ENCODE results near the gene PIP5KL1.
A peak's percentile ranks its signal among the peaks of the same experiment; 100 is the strongest.

Gene PIP5KL1, protein sequence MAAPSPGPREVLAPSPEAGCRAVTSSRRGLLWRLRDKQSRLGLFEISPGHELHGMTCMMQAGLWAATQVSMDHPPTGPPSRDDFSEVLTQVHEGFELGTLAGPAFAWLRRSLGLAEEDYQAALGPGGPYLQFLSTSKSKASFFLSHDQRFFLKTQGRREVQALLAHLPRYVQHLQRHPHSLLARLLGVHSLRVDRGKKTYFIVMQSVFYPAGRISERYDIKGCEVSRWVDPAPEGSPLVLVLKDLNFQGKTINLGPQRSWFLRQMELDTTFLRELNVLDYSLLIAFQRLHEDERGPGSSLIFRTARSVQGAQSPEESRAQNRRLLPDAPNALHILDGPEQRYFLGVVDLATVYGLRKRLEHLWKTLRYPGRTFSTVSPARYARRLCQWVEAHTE

DNA sequence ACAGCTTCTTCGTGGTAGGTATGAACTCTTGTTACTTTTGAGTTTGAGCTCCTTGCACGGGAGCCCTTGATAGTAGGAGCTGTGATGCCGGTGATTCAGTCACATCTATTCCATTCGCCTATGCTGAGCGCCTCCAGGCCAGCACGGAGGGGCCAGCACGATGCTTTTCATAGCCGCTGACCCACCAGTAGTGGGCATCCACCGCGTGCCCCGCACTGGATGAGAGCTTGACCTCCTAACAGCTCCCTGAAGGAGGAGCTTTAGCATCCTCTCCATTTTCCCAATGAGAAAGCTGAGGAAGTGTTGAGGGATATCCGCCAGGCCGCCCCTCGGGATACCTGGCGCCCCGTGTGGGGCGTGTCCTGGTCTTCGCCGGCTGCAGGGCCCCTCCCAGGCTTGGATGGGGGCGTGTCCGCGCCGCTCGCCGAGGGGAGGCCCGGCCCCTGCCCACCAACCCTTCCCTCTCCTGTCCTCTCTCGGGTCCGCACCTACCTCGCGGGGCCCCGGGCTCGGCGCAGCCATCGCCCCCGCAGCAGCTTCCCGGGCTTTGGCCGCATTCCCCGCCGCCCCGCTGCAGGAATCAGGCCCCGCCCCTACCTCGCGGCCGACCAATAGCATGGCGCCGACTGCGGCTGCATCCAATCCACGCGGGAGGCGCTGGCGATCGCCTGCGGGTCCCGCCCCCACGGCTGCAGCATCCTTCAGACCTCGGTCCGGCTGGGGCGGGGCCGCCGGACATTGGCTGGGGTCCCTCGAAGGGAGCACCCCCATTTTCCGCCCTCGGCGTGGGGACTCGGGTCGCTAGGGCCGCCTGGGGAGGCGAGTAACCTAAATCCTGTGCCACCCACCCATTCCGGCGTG is at the start of gene PIP5KL1:
TSS of gene PIP5KL1 (minus strand) at position 547 of the 861 bp plus-strand sequence. CDS start at position 522, 25 bp downstream.
- peak; percentile 92 for DNase-seq

DNA sequence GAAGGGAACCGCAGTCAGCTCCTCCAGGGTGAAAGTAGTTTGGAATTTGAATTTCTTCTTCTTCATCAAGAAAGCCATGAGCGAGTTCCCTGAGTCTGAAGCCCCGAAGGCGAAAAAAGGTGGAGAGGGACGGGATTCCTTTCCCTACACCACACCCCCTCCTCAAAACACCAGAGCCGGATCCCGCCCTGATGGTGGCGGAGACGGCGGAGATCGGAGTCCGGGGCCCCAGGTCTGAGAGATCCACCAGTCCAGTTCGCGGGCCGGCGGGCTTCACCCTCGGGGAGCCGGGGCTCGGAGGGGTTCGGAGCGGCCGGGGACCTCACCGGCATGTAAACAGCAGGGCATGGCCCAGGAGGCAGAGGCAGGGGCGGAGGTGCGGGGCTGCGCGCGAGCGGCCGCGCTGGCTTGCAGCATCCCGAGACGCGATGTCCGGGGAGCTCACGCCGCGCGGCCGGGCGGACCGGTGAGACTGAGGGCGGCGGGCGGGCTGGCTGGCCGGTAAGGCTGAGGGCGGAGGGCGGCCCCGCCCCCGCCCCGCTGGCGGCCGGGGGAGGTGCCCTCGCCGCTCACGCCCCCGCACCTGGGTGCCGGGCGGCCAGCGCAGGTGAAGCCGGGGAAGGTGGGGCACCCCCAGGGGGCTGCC is 49.6 kb upstream of the PIP5KL1 start:
- peak; percentile 74 for DNase-seq

DNA sequence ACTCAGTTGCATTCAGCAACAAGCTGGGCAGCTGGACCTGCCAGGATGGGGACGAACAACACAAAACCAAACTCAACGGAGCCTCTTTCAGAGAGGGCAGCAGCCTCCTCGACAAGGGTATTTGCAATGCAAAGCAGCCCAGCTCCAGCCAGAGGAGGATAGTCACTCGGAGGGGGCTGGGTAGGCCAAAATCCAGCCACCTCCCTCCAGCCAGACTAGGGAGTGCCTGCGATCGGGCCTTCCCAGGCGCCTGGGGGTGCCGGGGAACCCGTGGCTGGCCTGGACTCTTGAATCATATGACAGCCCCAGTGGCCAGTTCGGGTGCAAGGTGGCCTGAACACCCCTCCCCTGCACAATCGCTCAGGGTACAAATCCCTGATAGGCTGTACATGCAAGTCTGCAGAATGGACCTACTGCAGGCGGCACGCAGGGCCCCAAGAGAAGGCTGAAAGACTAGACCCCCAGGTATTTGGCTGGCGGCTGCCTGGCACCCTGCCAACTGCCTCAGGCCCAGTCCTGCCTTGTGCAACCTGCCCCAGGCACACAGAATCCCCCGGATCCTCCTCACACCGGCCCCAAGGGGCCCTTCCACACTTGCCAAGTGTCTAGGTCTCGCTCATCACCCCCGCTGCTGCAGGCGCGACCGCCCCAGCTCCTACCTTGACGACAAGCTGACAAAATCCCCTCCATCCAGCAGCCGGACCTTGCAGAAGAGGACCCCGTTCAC is 48.9 kb upstream of the PIP5KL1 start:
- peak; percentile 75 for DNase-seq

DNA sequence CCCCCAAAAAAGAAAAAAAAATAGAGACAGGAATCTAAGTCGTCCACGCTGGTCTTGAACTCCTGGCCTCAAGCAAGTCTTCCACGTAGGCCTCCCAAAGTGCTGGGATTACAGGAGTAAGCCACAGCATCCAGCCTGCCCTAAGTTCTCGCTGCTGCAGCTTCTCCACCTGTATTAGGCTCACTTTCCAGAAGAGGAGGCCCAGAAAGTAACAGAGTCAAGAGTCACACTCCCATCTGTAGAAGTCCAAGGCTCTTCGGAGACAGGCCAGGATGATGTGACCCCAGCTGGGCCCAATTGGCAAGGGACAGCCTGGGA is 48.4 kb upstream of the PIP5KL1 start:
- no peak for DNase-seq

DNA sequence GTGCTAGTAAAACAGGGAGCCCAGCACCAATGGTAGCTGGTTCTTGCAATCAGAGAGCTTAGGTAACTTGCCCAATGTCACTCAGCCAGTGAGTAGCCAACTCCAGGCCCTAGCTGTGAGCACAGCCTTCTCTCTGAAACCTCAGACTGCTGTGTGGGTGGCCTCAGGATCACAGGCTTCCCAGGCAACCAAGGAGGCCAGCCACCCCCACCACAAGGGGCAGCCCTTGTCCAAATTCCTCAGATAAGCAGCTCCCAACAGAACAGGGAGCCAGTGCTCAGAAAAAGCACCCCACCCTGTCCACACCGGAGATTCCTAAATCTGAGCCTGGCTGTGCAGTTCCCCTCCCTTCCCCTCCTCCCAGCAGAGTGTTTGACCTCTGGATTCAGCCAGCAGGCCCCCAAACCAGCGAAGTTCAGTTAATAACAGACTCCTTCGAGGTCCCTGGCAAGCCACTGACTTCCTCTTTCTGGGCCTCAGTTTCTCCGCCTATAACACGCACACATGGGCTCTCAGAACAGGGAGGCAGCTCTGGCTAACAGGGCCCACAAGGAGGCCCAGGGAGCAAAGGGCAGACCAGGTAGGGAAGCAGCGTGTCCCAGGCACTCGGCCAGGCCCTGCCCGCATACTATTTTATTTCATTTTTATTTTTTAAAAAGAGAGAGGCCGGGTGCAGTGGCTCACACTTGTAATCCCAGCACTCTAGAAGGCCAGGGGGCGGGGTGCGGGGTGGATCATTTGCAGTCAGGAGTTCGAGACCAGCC is 47.5 kb upstream of the PIP5KL1 start:
- peak; percentile 40 for DNase-seq

DNA sequence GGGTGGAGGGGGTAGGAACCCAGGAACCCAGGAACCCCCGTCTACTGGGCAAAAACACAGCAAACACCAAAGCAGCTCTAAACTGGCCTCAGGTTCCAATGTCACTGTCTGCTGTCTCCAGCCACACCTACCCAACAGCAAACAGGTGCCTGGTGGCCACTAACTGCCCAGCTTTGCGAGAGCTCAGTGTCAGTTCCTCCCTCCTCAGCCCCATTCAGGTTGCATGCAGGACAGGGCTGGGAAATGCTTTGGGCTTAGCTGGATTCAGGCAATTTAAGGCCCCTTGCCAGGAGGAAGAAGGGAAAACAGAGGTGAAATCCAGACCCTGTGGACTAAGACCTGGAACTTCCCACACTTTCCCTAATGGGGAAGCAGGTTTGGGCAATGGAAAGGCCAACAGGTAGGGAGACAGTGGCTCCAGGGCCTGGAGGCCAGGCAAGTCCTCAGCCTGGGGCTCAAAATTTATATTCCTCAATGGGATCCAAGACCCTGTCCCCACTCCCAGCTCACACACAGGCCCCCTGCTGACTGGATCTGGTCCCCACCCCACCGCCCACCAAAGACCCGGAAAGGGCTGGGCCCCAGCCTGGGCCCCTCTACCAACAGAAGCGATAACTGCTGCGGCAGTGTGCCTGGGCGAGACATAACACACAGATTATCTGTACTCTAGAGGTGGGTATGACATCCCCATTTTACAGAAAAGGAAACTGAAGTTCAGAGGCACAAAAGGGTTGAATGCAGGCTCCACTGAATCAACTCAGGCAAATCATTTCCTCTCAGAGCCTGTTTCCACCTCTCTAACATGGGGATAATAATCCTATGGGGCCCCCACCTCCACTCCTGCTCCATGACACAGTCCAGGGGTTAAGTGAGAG is 46.7 kb upstream of the PIP5KL1 start:
- no peak for DNase-seq

DNA sequence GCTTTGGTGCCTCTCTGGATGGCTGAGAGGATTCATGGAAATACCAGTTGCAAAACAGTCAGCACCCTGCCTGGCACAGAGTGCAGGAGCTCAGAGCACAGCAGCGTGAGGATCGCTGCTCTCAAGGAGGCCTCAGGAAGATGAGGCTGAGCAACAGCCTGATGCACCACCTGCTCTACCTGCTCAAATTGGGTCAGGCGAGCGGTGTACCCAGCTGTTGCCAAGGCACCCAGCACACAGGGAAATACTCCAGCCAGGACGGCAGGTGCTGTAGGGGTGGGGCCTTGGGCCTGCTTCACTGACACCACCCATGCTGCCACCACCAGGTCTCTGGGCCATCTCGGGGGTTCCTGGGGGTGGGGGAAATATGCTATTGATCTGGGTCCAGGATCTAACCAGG is 45.9 kb upstream of the PIP5KL1 start:
- no peak for DNase-seq

DNA sequence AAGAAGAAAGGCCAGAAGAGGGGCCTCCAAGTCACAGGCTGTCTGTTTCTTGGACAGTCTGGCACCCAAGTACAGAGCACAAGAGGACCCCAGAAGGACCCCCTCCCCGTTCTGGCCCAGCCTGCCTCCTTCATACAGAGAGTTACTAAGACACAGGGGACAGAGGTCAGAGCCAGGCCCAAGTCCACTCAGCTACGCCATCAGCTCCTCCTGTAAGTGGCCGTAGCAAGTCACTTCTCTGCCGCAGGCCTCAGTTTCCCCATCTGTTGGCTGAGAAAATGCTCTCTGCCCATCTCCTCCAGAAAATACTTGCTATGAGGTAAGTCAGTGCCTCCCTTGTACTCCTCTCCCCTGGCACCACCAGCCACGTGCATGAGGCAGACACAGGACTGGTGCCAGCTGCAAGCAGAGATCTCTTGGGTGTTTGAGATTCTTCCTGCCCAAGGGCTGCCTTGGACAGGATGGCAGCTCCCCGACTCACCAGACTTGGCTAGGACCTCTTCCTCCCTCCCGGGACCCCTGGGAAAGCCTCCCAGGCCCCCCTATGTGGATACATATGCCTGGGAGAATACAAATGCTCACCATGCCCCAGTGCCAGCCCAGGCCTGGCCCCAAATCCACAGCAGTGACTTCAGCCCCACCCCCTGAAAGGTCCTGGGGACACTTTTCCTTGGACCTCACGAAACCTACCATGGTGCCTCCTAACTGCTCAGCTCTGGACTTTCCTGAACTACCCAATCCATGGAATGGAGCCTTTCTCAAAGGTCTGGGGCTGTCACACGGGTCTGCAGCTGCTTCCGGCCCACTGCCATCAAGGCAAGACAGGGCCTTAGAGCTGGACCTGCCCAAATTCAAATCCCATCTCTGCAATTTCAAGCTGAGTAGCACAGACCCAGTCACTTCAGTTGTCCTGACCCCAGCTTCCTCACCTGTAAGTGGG is 45.1 kb upstream of the PIP5KL1 start:
- no peak for DNase-seq

DNA sequence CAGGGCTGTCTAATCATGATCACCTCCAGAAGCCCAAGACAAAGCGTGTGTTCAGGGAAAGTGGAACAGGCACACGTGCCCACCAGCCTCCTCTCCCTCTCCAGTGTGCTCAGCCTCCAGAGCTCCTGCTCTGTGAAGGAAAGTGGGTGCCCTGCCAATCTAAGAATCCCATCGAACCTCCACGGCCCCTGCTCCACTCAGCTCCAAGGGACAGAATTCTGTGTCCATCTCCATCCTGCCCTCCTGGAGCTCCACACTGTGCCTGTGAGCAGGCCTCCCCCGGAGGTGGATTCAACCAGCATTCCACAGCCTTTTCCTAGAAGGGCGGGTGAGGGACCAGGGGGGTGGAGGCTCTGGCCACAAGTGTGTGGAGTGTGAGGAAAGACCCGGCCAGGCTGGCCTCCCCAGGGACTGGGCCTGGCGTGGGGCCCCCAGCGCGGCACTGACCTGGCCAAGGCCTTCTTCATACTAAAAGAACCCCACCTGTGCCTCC is 44.2 kb upstream of the PIP5KL1 start:
- peak; percentile 54 for DNase-seq

DNA sequence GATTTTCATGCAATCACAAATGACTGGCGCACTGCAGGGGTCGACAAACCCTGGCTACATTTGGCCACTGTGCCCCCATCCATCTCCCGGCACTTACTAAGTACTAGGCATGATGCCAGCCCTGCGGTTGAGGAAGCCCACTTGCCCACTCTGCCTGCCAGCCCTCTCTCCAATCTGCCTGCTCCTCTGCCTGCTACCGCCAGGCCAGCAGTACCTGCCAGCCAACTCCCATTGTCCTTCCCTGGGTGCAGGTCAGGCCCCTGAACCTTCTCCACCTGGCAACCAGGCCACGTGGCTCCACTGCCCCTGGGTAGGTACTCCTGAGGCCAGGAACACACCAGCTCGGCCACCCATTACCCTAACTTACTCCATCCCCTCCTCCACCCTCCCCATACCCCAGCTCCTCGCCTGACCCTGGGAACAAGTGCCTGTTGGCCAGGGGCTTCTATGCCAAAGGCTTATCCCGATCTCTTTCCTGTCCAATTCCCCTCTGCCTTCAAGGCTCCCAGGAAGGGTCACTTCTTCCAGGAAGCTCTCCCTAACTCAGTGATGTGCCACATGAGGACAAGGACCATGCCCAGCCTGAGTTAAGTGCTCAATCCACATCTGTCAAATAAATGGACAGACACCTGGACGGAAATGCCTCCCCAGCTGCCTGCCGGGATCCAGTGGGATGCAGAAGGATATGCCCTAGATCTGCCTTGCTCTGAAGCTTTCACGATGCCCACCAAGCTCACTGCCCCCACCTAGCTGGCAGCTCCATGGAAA is 43.6 kb upstream of the PIP5KL1 start:
- no peak for DNase-seq

DNA sequence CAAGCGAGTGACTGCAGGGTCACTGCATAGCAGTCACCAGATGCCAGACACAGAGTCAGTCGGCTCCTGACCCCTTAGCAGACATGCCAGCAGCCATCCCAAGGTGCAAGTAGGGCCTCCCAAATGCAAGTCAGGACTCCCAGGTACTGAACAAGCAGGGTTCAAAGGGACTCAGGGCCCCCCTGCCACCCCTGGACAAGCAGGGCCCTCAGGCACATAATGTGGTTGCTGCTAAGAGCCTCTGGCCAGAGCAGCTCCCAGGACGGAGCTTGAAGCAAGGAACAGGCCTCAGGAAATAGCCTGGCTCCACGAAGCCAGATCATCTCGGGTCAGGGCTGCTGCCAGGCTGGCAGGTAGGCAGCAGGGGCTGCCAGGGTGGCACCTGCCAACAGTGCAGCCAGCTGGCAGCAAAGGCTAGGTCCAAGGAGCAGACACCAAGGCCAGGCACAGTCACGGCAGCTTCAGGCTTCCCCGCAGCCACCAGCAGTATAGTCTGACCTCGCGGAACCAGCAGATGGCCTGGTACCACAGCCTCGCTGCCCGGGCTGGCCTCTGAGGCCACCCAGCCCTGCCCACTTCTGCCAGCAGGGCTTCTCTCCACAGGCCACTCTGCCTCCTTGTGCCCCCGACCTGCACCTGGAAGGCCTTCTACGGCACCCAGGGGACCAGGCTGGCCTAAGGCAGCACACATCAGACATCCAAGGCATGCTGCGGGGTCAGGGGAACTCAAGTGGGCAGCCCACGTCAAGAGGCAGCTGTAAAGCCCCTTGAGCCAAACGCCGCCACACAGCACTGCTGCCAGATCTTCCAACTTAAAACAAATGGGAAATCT is 42.8 kb upstream of the PIP5KL1 start:
- DNase-seq, result no peak

DNA sequence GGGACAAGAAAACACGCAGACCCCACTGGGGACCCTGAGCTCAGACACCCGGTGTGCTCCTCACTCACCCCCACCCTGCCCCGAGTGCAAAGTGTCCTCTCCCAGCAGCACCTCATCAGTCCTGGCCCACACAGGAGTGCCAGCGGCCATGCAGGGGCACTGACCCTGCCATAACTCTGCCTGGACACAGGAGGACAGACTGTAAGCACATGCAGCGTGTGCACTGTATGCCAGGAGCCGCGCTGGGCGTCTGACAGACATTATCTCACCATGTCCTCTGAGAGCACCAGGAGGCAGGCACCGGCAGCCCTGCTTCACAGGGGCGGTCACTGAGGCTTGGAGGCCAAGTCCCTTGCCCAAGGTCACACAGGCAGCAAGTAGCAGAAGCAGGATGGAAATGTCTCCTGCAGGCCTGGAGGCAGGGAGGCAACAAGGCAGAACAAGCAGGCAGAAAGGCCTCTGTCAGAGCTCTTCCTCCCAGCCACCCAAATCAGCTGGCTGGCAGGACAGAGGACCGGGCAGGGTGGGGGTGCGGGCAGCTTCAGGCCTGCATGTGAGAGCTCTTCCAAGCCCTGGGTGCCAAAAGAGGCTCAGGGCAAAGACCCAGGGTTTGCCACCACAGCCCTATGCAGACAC is 41.8 kb upstream of the PIP5KL1 start:
- DNase-seq, result no peak

DNA sequence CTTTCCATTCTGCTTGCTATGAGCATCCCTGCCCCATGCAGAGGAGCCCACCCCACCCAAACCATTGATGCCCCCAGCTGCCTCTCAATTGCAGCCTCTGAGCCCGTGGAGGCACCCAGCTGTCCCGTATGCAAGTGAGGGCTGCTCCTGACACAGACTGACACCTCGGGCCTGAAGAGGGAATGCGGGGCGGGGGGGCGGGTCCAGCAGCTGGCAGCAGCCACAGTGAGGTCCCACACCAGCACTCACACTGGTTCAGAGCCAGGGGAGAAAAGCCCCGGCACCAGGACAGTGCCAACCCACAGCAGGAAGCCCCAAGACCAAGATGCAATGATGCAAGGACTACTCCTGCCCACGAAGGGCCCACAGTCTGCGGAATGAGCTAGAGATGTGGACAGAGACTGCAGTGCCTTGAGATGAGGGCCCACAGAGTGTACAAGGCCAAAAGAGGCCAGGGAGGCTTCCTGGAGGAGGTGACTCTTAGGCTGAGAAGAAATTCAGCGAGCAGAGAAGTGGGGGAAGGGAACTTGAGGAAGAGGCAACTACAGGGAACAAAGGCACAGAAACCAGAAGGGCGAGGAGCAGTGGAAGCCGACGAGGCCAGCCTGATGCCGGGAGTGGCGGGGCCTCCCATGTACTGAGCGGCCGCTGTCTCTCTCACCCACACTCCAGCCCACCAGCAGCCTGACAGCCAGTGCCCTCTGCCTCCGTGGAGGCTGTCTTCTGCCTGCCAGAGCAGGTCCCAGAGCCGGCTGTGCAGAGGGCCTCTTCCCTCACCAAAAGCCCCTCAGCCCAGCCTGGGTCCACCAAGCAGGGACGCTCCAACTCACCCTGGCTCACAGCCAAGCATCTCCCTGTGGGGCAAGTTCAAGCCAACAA is 41.0 kb upstream of the PIP5KL1 start:
- DNase-seq, result no peak

DNA sequence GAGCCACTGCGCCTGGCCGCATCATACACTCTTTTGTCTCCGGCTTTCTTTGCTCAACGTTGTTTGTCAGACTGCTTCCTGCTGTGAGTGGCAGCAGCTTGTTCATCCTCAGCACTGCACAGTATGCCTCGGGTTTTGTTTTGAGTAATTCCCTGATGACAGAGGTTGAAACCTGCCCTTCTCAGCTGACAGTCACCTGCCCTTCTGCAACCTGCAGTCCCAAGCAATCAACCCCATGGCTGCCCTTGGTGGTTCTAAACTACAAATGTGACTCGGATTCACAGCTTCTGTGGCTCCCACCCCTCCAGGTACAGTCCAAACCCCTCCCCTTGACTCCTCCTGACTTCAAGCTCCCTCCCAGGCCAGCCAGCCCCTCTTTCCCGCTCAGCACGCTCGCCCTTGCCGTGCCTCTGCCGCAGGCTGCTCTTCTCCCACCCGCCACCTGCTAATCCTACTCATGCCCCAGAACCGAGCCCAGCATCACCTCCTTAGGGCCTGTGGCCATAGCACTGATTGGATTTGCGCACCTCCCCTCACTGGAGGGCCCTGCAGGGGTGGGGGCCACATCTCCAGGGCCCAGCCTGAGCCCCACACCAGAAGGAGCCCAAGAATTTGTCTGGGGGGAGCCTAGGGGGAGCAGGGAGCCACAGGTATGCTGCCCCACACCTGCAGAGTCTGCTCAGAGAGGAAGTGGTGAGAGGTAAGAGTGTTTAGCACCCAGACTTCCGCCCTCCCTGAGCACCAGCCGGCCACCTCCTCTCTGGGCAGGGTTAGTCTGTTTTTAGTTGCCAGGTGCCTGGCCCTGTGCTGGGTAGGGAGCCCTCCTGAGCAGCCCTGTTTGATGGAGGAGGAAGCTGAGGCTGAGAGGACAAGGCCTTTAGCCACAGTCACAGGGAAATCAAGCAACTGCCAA is 40.1 kb upstream of the PIP5KL1 start:
- DNase-seq, result no peak

DNA sequence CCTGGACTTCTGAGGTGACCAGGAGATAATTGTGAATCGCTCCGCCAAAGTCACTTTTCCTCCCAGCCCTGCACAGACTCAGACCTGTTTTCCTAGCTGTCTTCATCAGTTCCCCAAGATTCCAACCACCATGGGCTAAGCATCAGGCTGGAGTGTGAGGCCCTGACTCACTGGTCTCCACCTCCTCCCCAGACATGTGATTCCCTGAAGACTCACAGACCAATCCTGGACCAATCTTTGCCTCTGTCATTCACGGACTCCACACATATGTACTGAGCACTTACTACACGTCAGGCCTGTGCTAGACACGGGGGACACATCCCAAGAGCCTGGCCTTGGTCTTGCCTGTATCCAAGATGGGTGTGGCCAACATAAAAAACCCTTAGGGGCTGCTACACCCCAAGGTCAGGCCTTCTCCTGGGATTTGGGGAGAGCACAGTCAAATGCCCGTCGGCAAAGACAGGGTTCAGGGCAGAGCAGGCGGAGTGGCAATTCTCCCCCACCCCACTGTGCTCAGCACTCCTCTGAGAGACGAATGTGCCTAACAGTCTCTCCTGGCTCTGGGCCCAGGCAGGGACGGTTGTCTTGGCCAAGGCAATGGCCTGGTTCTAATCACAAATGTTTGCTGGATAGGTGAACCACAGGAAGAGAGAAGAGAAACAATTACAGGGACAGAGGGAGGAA is 38.3 kb upstream of the PIP5KL1 start:
- DNase-seq, result no peak
